Hippocampal formation (tissue), 2 donors: ENCODE measurements around the gene CAPN10.

Experiments used
- DNase-seq, 2 donors: peaks; one replicate each; lab custom pipeline; 2025; lab: John Stamatoyannopoulos, UW

Gene CAPN10

DNA sequence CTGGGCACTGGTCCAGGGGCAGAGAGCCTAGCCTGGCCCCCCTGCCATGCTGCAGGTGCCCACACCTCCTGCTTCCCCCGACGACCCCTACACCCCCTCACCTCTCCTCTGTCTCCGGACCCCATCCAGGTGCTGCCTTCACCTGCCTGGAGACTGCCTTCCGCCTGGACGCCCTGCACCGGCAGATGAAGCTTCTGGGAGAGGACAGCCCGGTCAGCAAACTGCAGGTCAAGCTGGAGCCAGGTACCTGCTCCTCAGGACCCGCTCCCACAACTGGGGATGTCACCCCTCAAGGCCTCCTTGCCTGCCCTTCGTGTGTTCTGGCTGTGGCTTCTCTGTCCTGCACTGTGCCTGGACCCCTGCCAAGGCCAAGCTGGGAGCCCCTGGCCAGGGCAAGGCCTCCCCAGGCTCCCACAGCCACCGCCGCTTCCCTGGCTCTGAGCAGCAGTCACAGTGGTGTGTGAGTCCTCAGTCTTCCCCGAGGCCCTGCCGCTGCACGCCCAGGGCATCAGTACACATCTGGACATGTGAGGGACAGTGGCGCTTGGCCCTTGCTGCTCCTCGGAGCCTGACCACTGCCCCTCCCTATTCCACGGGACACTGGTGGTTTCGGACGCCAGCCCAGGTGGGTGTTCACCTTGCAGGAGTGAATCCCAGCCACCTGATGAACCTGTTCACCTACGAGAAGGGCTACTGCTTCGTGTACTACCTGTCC is 12.0 kb upstream of the CAPN10 start:
- DNase-seq = no peak

DNA sequence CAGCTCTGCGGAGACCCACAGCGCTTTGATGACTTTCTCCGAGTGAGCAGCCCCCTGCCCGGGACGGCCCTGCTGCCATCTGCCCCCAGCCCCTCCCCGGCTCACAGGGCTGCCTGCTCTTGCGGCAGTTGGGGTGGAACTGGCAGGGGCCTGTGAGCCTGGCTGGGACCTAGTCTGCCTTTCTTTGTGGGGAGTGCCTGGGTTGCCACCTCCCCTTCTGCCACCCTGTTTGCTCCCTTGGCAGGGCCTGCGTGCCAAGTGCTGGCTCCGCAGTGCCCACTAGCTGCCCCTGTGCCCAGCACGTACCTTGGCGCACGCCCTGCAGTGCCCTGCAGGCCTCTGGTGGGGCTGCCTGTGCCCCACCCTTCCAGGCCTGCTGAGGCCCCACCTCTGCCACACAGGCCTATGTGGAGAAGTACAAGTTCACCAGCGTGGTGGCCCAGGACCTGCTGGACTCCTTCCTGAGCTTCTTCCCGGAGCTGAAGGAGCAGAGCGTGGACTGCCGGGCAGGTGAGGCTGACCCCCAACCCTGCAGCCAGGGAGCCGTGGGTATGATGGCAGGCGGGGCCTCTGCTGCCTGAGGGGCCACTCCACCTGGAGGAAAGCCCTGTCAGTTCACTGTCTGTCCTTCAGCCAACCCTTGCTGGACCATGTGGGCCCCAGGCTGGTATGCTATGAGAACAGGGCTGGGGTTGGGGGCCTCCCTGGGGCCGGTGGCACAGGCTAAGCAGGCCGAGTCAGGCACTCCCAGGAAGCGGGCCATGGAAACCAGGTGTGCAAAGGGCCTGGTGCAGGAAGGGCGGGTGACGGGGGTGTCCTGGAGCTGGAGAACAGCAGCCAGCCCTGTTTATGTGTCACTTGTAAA is 11.2 kb upstream of the CAPN10 start:
- DNase-seq = no peak

DNA sequence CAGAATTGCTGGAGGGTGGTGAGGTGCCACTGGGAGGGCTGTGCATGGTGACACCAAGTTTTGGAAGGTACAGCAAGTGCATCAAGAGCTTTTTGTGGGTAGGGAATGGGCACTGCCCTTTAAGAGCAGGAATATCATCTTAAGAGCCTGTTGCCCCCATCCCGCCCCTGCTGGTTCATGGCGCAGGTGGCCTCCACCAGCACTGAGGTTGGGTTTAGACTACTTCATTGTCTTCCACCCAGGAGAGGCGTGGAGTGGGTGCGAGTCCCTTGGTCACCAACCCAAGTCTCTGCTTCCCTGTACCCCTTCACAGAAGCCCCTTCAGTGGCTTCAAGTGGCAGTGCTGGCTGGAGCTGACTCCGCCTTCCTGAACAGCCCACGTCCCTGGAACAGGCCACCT is 10.5 kb upstream of the CAPN10 start:
- DNase-seq = no peak

DNA sequence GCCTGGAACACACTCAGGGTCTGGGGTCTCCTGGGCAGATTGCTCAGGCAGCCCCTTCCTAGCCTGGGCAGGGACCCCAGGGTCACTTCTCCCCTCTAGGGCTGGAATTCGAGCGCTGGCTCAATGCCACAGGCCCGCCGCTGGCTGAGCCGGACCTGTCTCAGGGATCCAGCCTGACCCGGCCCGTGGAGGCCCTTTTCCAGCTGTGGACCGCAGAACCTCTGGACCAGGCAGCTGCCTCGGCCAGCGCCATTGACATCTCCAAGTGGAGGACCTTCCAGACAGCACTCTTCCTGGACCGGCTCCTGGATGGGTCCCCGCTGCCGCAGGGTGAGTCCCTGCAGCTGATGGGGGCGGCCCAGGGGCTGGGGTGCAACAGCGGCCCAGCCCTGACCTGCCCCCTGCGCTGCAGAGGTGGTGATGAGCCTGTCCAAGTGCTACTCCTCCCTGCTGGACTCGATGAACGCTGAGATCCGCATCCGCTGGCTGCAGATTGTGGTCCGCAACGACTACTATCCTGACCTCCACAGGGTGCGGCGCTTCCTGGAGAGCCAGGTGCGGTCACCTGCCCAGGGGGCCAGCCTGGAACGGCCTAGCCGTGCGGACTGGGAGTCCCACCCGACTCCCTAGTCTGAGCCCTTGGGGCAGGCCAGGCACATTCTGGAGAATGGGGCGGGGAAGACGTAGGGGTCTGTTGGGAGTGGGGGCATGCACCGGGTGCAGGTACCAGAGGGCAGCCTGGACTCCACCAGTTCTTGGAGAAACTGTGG is 9.9 kb upstream of the CAPN10 start:
- no peak for DNase-seq

DNA sequence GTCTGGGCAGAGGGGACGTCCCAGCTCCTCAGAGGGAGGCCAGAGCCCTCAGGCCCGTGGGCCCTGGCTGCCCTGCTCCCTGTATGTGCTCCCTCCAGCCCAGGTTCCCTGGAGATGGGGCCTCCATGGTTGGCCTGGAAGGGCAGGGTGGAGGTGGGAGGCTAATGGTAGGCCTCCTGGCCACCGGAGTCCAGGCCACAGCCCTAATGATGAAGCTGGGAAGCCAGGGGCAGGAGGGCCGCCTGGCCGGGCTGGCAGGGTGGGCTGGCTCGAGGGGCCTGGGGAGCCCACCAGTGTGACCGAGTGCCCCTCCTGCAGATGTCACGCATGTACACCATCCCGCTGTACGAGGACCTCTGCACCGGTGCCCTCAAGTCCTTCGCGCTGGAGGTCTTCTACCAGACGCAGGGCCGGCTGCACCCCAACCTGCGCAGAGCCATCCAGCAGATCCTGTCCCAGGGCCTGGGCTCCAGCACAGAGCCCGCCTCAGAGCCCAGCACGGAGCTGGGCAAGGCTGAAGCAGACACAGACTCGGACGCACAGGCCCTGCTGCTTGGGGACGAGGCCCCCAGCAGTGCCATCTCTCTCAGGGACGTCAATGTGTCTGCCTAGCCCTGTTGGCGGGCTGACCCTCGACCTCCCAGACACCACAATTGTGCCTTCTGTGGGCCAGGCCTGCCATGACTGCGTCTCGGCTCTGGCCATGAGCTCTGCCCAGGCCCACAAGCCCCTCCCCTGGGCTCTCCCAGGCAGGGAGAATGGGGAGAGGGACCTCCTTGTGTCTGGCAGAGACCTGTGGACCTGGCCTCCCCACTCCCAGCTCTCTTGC is 9.0 kb upstream of the CAPN10 start:
- DNase-seq = no peak

DNA sequence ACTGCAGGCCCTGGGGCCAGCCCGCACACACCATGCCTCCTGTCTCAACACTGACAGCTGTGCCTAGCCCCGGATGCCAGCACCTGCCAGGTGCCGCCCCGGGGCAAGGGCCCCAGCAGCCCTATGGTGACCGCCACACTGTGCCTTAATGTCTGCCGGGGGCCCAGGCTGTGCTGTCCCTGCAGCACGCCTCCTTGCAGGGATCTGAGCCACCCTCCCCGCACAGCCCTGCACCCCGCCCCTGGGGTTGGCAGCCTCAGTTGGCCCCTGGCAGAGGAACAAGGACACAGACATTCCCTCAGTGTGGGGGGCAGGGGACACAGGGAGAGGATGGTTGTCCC is 8.5 kb upstream of the CAPN10 start:
- no peak for DNase-seq

DNA sequence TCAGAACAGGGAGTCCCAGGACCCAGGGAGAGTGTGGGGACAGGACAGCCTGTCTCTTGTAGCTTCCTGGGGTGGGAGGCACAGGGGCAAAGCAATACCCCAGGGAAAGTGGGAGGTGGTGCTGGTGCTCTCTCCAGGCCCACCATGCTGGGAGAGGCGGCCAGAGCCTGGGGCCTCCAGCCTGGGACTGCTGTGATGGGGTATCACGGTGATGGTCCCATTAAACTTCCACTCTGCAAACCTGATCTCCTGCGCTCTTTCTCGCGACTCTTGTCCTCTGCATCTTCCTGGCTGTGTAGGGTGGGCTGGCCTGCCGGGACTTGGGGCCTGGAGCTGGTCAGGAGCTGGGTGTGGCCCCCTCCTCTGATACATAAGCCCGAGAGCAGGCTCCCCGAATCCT is 8.0 kb upstream of the CAPN10 start:
- no peak for DNase-seq

DNA sequence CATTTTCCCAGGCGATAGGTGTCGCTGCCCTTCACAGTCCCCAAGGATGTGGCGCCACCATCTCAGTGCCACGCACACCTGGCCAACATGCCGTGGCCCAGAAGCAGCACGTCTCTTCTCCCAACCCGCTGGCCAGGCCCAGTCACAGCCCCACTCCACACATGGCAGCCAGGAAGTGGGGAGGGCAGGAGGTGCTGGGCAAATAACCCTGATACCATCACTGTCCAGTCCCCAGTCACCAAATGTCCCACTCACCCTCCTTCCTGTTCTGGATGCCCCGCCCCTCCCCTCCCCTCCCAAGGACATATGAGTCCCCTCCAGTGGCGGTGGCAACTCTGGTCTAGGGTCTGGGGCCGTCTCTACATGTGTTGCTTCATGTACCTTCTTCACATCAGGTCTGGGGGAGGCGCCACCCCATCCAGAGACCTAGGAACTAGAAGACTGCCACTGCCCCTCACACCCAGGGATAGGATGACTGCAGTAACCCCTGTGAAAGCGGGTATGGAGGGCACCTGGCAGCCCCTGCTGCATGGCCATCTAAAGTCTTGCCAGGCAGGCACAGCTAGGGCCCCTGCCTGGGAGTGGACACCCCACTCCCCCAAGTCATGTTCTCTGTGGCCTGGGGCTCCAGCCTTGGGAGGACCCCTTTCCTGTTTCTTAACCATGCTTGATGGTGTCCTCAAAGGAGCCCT is 7.3 kb upstream of the CAPN10 start:
- DNase-seq = no peak

DNA sequence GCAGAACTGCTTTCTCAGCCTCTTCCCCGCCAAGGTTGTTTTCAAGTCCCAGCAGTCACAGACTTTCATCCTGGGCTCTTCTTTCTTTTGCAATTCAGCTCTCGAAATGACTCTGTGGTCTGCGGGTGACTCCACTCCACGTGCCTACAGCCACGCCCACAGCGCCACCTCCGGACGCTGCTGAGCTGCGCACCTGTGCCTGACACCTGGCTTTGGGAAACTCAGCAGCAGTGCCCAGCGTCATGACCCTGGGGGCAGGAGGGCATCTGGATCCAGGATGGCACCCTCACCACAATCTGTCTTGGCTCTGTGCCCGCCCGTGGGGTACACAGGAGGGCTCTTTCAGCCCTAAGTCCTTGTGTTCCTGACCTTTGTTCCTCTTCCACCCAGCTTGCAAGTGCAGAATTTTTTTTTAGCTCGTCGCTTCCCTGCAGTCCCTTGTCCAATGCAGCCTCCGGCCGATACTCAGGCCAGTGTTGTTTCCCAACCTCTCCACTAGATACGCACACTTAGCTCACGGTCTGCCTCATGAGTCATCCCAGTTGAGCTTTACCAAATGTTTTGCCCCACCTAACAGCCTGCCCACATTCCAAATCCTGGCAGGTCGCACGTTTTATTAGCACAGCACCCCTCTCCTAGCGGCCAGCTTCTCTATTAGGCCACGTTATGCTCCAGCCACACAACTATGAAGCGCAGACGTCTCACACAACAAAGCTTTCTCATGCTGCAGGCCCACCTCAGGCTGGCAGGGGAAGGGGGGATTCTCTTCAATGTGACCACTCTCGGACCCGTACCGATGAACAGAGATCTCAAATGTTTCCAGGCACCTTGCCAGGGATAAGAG is 6.5 kb upstream of the CAPN10 start:
- no peak for DNase-seq

DNA sequence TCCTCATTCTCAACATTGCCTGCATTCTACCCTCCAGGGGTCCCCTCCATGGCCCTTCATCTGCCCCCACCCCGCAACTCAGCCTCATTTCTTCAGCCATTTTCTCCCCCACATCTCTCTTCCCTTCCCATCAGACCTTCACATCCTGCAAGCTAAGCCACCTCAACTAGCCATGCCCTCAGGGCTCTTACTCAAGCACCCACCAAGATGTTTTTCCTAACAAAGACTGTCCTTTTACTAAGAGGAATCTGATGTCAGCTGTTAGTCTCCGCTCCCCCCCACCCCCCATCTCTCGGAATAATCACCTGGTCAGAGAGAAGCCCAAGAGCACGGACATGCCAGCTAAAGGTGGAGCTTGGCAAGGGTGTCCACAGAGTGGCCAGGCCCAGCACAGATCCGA is 4.7 kb upstream of the CAPN10 start:
- no peak for DNase-seq

DNA sequence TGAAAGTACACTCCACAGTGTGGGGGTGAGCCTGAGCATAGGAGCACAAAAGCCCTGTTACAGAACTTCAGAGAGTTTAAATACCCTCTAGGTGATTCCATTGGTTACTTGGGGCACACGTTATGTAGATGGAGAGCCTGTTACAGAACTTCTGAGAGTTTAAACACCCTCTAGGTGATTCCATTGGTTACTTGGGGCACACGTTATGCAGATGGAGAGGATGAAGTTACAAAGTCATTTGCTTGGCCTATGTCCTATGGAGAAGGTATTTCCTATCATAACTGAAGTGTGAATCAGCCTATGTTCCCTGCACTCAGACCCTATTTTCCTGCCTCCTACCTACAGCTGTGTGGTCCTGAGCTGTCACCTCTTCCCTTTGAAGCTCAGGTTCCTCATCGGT is 3.8 kb upstream of the CAPN10 start:
- no peak for DNase-seq

DNA sequence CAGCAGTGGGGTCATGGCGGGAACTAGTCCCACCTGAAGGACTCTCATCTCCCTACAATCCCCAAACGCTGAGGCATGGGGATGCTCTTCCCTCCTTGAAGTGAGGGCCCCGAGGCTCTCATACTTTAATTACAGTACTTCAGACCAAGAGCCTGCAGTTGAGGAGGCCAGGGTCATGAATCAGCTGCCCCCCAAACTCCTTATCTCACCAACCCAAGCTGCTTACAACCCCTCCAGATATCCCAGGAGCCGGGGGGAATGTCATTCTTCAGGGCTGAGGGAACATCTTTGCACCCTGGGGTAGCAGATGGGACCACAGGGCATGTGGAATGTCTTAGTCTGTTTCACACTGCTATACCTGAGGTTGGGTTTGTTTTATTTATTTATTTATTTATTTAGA is 2.8 kb upstream of the CAPN10 start:
- no peak for DNase-seq

DNA sequence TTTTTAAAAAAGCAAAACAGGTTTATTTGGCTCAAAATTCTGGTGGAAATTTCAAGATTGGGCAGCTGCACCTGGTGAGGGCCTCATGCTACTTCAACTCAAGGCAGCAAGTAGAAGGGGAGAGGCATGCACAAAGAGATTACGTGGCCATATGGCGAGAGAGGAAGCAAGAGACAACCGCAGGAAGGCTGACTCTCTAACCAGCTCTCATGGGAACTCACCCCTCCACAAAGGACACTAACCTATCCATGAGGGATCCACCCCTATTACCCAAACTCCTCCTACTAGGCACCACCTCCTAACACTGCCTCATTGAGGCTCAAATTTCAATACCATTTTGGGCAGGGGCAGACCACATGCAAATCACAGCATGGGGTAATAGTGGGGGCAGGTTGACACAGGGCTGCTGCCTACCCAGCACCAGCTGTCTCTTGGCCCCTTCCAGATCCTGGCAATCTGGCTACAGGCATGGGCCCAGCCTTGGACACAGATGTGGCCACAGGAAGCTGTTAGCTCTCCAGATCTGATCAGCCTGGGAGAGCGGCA is 2.0 kb upstream of the CAPN10 start:
- no peak for DNase-seq

DNA sequence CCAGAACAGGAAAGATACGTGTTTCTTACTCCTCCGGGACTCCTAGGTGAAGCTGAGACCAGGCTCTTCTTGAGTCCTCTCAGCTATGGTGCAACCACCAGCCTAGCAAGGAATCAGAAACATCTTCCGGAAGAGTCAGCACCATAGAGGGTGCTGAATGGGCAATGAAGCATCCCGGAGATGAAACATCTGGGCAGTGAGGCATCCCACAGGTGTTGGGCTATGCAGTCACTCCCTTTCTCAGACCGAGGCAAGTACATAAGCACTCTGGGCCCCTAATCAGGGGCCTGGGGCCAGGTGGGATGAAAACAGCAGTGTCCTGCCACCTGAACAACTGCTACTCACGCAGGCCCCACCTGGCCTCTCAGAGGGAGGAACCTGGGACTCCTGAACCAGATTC is 1.4 kb upstream of the CAPN10 start:
- DNase-seq = no peak

DNA sequence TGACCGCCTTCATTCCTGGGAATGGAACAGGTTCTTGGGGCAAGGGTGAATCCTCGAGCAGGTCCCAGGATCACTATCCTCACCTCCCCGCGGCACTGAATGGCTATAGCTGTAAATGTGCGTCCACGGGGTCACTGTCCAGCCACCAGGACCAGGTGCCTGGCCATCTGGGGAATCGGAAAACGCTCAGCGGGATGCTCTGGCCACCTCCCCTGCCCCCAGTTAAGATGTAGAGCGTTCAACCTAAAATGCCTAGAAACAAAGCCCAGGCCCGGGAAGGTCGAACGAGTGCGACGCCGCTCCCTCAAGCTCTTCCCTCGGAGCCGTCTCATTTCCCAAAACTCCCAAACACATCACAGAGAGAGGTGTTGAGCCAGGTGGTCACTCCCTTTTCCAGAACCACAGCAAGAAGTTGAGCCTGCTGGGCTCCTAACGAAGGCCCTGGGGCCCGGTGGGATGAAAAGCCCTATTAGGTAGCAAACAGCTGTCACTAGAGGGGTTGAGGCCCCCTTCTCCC is 795 bp upstream of the CAPN10 start:
- no peak for DNase-seq

DNA sequence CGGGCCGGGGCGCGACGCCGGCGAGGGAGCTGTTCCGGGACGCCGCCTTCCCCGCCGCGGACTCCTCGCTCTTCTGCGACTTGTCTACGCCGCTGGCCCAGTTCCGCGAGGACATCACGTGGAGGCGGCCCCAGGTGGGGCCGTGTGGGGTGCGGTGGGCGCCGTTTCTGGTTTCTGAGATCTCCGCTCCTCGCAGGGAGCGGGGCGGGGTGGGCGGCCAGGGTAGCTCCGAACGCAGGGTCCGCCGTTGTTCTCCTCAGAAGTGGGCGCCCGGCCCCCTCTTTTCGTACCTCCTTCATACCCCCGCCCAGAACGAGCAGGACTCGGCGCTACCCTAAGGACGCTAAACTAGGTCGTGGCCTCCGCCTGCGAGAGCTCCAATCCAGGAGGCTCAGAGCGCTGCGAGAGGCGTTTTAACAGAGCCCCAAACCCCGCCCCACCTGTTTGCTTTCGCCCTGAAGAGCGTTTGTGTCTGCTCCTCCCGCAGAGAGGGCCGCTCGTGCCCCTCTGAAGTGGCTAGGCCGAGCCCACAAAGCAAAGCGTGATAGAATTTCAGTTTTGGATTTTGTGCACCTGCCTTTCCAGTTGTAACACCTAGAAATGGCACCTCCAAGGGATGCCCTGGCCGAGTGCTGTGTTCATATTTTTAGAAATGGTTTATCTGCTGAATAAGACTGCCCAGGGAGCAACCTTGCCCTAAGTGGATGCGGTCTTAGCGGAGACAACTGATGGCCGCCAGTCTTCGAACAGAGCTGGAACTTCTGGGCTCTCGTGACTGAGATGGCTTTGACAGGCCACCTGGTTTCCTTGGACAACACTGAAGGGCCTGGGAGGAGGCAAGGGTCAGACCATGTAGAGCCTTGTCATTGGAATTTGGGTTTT is 626 bp downstream of the CAPN10 start:
- no peak for DNase-seq

DNA sequence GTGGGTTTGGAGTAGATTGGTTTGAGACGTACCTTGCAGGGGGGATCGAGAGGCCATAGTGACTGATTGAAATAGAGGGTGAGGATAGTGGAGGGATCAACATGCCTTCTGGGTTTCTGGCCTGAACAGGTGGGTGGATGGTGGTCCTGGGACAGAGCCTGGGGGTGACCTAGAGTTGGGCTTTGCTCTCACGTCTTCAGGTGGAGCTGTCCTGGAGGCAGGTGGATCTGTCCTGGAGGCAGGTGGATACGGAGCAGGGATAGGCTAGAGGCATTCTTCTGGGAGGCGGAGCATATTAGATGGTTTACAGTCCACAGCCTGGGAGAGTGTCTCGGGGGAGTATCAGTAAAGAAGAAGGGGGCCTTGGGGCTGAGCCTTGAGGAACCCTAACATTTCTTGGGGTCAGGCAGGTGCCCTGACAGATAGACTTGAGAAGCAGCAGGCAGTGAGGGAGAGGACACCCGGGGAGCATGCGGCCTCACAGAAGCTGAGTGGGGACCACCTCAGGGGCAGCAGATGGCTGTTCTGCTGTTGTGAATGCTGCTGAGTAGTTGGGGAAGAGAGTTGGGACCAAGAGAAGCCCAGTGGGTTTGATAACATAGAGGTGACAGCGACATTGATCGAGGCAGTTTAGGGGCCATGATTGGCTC is 1.6 kb downstream of the CAPN10 start:
- no peak for DNase-seq

DNA sequence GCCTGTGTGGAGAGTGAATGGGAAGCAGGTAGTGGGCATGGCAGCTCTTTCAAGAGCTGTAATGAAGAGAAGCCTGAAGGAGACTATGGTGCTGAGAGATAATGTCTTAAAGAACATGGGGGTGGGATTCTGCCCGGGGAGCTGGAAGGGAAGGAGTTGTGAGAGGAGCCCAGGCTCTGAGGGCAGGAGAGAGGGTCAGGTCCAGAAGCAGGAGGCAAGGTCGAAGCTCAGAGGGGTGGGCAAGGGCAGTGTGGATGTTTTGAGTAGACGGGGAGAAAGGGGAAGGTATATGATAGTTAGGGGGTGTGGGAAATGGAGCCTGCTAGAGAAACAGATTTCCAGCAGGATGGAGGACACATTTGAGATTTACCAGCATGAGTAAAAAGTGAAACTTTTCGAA is 2.1 kb downstream of the CAPN10 start:
- no peak for DNase-seq
